Activated CD4-positive, CD25-positive, alpha-beta regulatory T cell treated with anti-CD3 and anti-CD28 coated beads, Interleukin-2, amount 50 U/mL, for 72 hours (primary cell): ENCODE data around the gene GFER.
"Not testable (repeated sequence)": the region's sequence is repeated elsewhere in the genome, so short reads cannot be mapped to it uniquely, and the experiment has no call there.

Source experiments
- DNase-seq: peaks from one replicate; pipeline ENCODE4 v3.0.0; 2021

Gene GFER

GRCh38 chr16:2008631-2009163 lies 24.7 kb downstream of the GFER start:
- DNase-seq: no peak

- DNase-seq: no peak
Observed at GRCh38 chr16:2009164-2009711, 25.2 kb downstream of the GFER start.

GRCh38 chr16:2009791-2010510 lies 26.0 kb downstream of the GFER start, which contains the start of gene ZNF598:
Gene ZNF598, minus strand, starts transcription at chr16:2009821.
- peak; percentile 82 for DNase-seq

- DNase-seq: not testable (repeated sequence)
Observed at GRCh38 chr16:2011726-2012125, 27.7 kb downstream of the GFER start.

GRCh38 chr16:2013527-2013926 lies 29.5 kb downstream of the GFER start:
- DNase-seq: no peak

GRCh38 chr16:2015117-2015946 lies 31.3 kb downstream of the GFER start:
- no peak for DNase-seq

- no peak for DNase-seq
Observed at GRCh38 chr16:2015947-2016208, 31.9 kb downstream of the GFER start.

- no peak for DNase-seq
Observed at GRCh38 chr16:2016407-2016922, 32.5 kb downstream of the GFER start.

GRCh38 chr16:2019518-2019920 lies 35.5 kb downstream of the GFER start, which contains the start of gene NPW:
Gene NPW, plus strand, starts transcription at chr16:2019785.
- no peak for DNase-seq

GRCh38 chr16:2019921-2020831 lies 36.2 kb downstream of the GFER start:
- no peak for DNase-seq

- DNase-seq: no peak
Observed at GRCh38 chr16:2022723-2023091, 38.7 kb downstream of the GFER start.

- DNase-seq: peak; percentile 97
Observed at GRCh38 chr16:2023092-2024031, 39.4 kb downstream of the GFER start.

- no peak for DNase-seq
Observed at GRCh38 chr16:2024032-2024420, 40.0 kb downstream of the GFER start.

- DNase-seq: no peak
Observed at GRCh38 chr16:2025251-2025650, 41.3 kb downstream of the GFER start.

GRCh38 chr16:2025878-2026460 lies 42.0 kb downstream of the GFER start:
- no peak for DNase-seq

- no peak for DNase-seq
Observed at GRCh38 chr16:2026461-2027023, 42.5 kb downstream of the GFER start, which contains the start of gene NHERF2. Gene NHERF2, plus strand, starts transcription at chr16:2026902. Its CDS starts 104 bp downstream, at chr16:2027006.

GRCh38 chr16:2027024-2028010 lies 43.3 kb downstream of the GFER start:
- no peak for DNase-seq

- DNase-seq: no peak
Observed at GRCh38 chr16:2028146-2028545, 44.2 kb downstream of the GFER start.

- no peak for DNase-seq
Observed at GRCh38 chr16:2028620-2029220, 44.7 kb downstream of the GFER start.
